GM11168 (cell line): Measurements from ENCODE around the gene MUC6.

ENCODE experiments used
- in situ Hi-C: fragments of 300-500 bp; cut with MboI; formaldehyde crosslinking; loops from one replicate; pipeline ENCODE4 v1.12.0; 2022; ENCODE audit warnings: low sequenced_read_pairs; ENCODE audit not compliant: unreplicated experiment

MUC6 gene

DNA sequence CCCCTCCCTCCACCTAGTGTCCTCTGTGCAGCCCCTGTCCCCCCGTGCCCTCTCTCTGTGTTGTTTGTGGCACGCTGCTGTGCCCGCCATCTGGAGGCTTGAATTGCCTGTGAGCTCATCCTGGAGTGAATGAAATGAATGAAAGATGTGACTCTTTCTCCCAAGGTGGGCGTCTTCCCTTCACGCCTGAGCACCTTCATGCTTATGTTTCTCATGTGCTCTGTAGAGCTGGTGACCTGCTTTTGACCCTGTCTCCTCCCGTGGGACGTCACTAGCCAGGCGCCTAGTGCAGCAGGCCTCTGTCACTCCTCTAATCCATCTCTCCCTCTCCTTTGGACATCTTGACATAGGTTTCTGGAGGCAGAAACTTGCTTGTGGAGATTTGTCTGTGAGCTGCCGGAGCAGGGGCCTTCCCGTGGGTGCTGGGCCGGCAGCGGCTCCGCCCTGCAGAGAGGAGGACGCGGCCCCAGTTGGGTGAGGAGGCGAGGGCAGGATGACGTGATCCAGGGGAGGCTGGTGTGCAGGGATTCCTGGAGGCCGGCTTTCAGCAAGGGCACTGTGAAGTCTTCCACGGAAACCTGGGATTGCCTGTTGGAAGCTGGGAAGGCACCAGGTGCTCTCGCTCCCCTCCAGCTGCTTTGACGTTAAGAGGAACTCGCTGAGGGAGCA lies 40.6 kb downstream of the MUC6 start:
- in situ Hi-C loops: no loop called here

DNA sequence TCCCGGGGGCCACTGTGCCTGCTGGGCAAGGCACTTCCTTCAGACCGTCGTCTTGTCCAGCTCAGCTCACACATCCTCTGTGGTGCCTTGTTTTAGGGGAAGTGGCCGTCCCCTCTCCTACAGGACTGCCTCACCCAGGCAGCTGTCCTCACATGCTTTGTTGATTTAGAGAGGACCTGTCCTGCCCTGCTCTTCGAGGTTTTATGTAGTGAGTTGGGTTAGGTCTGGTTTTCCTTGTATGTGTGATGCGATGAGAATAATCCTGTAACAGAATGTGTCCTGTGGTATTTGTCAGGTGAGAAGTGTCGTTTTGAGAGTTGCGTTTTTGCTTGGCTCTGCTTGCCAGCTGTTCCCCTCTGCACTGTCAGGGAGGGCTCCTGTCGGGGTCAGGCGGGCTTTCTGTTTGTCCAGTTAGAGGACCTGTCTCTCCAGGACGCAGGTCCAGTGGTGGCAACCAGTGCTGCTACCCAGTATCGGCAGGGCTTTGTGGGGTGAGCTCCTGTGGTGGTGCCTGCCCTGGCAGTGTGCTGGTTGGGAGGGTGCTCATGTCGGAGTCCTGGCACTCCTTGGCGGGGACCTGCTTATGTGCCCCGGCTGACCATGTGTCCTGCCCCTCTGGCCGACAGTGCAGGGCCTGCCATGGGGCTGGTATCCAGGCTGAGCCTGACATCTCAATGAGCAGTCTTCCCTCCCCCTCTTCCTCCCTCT lies 41.3 kb downstream of the MUC6 start:
- in situ Hi-C loops: no loop called here

DNA sequence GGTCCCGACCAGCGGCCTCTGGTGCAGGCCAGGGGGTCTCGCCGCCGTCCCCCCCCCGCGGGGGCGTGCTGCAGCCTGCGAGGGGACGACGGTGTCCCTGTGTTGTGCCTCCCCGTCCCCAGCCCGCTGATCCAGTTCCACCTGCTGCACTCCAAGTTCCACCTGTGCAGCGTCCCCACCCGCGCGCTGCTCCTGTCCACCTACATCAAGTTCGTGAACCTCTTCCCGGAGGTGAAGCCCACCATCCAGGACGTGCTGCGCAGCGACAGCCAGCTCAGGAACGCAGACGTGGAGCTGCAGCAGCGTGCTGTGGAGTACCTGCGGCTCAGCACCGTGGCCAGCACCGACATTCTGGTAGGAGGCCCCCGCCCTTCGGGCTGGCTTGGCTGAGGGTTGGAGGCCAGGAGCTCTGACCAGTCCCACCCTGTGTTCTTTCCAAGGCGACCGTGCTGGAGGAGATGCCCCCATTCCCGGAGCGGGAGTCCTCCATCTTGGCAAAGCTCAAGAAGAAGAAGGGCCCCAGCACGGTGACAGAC lies 42.8 kb downstream of the MUC6 start:
- in situ Hi-C loops: no loop called here

DNA sequence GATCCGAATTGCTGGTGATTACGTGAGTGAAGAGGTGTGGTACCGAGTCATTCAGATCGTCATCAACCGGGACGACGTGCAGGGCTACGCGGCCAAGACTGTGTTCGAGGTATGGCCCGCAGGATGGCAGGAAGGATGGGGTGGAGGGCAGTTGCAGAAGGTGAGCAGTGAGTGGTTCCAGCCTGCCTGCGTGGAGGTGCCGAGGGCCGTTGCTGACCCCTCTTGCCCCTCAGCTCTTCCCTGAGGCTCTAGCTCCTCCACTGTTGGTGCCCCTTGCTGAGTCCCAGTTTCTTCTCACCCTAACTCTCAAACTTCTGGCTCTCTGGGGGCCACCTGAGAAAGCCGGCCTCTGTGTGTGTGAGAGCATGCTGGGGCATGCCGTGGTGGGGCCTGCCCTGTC lies 43.9 kb downstream of the MUC6 start:
- in situ Hi-C loops: no loop called here

DNA sequence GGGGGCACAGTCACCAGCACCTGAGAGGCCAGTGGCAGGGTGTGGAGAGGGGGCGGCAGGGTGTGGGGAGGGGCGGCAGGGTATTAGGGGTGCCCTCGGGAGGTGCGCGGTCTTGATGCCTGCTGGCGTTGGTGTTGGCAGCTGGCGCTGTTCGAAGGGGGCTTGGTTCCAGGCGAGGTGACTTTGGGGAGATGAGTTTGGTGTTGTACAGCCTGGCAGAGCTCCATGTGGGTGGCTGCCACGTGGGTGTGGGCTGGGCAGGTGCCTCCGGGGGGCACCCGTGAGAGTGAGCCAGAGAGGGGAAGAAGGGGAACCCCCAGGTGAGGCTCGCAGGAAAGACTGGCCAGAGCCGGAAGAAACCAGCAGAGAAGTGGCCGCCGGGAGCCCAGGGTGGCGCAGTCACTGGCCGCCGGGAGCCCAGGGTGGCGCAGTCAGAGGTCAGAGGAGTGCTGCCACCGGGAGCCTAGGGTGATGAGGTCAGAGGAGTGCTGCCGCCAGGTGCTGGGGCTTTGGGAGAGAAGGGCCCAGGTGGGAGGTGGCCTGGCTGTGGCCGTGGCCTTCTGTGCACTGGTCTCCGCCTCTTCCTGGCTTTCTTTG lies 44.7 kb downstream of the MUC6 start:
- in situ Hi-C loops: no loop called here

DNA sequence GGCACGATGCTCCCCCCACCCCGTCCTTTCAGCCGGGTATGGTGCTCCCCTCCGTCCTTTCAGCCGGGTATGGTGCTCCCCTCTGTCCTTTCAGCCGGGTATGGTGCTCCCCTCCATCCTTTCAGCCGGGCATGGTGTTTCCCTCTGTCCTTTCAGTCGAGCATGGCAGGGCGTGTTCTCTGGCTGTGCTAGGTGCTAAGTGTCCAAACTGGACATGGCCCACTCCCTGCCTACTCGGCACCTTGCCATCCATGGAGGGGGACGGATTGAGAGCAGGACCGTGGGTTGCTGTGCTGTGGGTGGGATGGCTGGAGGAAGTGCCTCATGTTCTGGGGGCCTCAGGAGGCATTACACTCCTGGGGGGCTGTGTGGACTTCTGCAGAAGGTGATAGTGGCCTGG lies 45.5 kb downstream of the MUC6 start:
- in situ Hi-C loops: no loop called here

DNA sequence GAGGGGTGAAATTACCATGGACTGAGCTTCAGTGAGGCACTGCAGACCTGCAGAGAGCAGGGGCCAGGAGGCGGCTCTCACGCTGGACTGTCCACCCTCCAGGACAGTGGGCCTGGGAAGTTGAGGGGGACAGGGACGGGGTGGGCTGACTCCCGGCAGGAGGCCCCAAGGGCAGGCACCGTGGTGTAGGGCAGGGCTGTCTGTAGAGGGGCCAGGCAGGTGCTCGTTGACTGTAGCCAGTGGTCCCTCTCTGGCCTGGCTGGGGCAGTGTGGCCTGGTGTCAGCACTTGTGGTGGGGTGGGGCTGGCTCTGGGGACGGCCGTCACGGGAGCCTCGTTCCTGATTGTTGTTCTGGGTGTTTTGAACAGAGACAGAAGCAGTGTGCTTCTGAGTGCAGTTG lies 46.4 kb downstream of the MUC6 start:
- in situ Hi-C loops: no loop called here

DNA sequence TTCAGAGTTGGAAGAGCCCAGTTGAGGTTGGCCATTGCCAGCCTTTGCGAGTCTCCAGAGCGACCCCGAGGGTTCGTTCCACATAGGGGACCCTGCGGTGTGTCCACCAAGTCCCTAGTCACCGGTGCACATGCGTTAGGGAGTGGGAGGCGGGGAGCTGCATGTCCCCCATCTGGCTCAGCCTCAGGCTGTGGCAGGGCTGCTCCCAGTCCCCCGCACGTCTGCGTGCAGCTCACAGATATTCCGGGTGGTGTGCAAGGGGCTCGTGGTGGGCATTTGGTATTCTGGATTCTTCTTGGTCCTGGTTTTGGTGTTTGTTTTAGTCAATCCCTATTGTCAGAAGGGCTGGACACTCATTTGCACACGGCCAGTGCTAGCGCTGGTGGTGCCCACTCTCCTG lies 48.8 kb downstream of the MUC6 start:
- in situ Hi-C loops: no loop called here

DNA sequence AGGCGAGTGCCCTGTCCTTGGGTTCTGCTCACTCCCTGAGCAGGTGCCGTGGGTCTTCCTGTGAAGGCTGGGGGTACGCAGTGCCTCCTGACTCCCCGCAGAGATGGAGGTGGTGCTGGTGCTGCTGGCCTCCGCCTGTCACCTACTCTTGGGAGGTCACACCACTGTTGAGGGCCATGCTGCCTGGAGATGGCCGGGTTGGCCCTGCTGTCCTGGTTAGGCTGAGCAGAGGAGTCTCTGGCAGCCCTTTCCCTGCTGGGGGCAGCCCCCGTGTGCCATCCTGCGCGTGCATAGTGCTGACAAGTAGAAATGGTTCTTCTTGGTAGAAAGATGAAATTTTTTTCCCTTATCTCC lies 49.6 kb downstream of the MUC6 start:
- in situ Hi-C loops: no loop called here

DNA sequence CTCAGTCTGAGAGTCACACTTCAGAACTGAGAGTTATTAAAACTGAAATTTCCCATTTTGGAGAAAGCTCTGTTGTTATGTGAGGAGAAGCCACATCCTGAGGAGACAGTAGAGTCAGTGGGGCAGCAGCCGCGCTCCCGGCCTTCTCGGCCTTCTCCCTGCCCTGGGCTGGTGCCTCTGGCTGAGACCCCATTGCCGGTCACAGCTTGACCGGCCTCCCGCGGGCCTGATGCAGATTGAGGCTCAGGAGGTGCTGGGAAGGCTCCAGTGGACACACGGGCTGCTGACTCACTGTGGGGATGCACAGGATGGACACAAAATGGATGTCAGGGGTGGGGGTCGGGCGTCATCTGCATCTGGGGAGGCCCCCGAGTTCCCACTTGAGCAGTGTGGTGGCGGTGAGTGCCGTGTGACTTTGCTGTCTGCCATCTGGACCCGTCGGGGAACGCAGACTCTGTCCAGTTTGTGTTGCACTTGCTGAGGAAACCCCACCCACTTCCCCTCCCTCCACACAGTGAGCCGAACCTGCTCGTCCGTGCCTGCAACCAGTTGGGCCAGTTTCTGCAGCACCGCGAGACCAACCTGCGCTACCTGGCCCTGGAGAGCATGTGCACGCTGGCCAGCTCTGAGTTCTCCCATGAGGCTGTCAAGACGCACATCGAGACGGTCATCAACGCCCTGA lies 50.1 kb downstream of the MUC6 start:
- in situ Hi-C loops: no loop called here

DNA sequence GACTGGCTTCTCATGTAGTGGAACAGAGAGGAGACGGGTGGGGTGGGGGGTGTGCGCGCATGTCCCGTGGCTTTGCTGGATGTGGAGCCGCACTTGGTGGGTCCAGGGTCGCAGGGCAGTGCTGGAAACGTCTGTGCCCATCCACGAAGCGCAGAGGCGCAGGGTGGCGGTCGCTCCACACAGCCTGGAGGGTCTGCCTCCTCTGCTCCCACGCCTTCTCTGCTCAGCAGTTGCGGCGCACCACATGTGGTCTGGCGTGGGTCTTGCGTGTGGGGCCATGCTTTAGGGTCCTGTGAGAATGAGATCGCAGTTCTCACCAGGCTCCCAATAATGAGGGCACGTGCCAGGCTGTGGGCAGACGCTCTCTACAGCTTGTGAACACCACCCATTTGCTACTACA lies 50.7 kb downstream of the MUC6 start:
- in situ Hi-C loops: no loop called here

DNA sequence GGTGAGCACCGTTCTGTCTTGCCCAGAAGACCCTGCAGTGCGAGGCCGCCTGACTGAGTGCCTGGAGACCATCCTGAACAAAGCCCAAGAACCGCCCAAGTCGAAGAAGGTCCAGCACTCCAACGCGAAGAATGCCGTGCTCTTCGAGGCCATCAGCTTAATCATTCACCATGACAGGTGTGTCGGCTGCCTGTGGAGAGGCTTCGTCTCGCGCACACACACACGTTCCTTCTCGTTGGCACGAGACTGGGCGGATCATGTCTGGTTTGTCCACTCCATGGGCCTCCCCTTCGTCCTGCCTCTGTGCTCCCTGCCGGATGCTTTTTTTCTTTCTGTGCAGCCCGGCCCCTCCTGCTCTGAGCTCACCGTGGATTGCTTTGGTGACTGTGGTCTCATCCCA lies 51.1 kb downstream of the MUC6 start:
- in situ Hi-C loops: no loop called here

DNA sequence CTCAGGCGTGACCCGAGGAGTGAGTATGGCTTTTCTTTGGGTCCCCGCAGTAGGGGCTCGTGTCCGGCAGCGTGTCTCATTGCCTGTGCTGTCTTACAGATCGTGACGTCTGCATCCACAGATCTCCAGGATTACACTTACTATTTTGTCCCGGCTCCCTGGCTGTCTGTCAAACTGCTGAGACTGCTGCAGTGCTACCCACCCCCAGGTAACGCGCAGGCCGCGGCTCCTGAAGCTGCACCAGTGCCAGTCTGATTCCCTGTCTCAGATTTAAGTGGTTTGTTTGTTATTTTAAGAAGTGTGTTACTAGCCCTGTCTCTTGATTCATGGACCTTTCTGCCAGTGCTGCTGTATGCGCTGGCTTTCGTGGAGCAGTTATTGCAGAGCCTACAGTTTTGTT lies 52.0 kb downstream of the MUC6 start:
- in situ Hi-C loops: no loop called here

DNA sequence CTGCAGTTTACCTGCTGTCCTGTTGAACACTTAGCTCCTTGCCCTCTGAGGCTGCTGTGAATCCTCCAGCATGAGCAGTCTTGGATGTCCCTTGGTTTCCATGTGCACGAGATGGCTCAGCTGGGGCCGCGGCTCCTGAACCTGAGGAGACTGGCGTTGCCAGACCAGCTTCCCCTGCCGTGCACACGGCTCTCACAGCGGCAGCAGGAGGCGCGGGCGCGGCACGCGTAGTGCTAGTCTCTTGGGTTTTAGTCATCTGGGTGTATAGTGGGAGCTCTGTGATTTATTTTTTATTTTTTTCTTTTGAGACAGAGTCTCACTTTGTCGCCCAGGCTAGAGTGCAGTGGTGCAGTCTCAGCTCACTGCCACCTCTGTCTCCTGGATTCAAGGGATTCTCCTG lies 54.8 kb downstream of the MUC6 start:
- in situ Hi-C loops: no loop called here

DNA sequence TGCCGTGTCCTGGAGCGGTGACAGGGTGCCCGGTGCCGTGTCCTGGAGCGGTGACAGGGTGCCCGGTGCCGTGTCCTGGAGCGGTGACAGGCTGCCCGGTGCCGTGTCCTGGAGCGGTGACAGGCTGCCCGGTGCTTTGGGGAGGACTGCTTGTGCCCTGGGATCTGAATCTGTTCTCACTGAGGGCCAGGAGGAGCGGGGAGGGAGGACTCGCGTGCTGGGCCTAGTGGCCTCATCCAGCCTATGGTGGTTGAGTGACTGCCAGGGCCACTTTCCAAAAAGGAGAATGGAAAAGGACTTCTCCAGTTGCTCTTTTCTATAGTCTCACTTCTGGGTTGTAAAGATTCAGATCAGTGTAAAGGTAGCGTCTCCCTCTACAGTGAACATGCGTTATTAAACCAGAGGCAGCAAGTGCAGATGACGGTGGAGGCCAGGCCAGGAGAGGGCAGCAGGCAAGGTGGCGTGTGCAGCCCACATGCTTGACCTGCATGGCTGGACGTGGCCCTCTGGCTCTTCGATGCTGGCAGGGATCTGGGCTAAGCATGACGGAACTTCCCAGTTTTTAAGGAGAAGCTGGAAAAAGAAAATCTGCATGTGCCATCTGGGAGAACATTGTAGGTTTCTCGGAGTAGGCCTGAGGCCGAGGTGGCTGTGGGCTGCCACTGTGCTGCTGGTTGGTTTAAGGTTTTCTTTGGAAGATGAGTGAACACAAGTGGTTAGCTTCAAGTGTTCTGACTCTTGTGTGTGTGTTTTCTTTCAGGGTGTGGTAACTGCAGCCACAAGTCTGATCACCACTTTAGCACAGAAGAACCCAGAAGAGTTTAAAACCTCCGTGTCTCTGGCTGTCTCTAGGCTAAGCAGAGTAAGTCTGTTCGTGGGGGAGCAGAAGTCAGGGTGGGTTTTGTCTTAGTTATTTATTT lies 55.8 kb downstream of the MUC6 start:
- in situ Hi-C loops: no loop called here

DNA sequence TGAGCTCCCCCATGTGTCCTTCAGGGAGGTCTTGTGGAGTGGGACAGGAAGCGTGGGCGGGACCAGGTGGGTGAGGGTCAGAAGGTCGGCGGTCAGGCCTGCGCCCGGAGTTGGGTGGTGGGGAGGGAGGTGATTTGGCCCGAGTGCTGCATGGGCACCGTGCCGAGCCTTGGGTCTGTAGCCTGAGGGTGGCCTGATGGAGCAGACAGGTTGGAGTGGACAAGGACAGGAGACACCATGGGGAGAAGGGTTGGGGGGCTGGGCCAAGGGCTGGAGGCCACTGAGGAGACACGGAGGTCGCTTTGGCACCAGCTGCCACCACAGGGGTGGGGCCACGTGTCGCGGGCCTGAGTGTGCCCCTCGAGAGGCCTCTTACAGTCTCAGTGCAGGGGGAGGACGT lies 57.7 kb downstream of the MUC6 start:
- in situ Hi-C loops: no loop called here

DNA sequence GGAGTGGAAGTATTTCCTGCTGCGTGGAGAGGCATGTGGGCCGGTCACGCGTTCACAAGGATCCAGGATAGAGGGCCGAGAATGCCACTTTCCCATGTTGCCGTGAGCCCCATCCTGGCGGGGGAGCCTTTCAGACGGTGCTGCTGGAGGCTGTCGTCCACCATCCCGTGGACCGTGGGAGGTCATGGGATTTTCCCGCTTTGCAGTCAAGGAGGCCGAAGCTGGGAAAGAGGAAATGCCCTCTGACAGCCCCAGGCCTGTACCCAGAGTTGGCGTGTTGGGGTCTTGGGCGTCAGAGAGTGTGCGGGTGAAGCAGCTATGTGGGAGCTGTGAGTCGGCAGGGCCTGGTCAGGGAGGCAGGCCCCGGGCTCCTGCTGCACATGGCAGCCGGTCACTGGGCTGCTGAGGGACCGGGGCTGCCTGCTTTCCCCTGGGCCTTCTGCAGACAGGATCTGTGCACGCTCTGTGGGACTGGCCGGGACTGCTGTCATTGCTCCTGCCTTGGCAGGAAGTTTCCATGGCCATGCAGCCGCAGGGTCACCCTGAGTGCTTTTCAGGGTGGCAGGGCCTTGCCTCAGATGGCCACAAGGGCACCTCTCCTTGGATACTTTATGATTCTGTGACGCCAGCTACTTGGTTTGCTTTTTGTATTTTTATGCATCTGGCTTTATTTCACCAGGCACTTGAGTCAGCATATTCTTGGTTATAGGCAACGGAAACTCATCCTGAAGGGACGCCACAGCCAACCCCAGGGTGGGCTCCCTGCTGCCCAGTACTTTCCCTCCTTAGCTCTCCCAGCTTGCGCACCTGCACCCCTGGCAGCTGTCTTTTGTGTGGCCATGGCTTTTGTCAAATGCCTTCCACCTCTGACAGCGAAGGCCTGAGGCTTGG lies 58.4 kb downstream of the MUC6 start:
- in situ Hi-C loops: no loop called here

DNA sequence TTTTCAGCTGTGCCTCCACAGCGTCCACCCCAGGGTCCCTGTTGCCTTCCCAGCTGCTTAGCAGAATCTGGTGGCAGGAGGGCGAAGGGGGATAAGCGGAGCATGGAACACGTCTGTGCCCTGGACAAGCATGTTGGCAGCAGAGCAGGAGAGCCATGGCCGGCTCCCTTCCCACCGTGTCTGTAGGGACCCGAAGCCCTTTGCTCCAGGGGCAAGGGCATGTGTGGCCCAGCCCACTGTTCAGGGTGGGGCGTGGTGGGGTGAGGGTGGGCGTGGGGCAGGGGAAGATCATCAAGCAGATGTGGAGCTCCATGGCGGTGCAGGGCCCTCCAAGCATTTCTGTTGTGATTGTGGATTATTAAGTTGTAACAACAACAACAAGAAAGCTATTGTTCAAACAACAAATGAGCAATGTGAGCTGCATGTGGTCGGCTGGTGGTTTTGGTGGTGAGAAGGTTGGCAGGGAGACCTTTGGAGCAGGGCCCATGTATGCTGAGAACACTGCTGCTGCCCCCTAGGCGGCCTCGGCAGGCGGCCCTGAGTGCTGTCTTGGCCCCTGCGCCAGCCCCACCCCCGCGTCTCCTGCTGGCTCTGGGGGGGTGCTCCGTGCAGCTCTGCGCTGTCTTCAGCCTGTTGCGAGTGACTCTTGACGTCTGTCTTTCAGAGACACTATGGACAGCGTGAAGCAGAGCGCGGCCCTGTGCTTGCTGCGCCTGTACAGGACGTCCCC lies 59.9 kb downstream of the MUC6 start:
- in situ Hi-C loops: no loop called here
